ENCODE data around the gene SYTL2. TPM values are rescaled to one million over a fixed set of nuclear protein-coding genes. Genes with fewer than 3 reads are reported as not detected.

Gene SYTL2
- polyA plus RNA-seq, 1 donor = 69.7 TPM

DNA sequence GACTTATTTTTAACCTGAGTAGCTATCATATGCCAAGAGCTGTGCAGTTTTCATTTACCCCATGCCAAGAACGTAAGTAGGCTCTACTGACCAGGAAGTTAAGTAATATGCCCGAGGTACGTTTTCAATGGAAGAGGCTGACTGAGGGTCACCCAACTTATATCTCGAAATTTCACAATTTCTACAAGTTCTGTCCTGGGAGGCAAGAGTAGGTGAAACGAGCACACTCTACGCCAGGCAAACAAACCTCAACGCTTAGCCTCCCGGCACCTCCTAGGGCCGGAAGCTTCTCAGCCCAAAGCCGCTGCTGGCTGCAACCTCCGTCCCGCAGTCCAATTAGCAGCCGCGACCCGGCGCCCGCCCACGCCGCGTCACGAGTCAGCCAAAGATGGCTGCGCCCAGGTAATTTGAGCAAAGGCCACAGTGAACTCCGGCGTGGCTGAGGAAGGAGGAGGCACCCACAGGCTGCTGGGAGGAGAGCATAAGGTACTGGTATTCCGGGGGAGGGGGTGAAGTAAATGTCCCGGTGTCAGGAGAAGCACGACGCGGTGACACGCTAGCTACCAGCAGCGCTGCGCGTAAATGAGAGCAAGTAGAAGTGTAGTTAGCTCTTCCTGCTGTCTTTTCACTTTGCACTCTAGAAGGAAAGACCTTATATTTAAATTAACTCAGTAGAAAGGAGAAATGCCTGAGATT is 163.2 kb downstream of the SYTL2 start, which contains the start of gene TMEM126A:
TMEM126A (plus strand) TSS at position 364 of the 696 bp plus-strand sequence. CDS start 2,289 bp downstream, outside the sequence.
- DNase-seq = peak; percentile 91

DNA sequence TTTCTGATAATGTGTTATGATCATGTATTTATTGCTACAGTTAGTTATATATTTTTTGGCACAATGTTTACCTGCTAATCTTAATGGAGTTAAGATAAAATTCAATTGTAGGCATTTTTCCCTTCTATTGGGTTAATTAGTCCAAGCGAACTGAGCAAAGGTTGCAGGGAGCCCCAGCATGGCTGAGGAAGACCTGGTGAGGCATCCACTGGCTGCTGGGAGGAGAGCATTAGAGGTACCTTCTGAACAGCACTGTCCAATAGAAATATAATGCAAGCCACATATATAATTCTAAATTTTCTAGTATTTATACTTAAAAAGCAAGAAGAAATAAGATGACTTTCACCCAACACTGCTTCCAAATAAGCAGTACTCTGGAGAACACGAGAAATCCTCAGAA is 163.9 kb downstream of the SYTL2 start:
- DNase-seq = no peak

Other genes with a start within 250 kb of the SYTL2 start
- gene DLG2, start 183.8 kb downstream of the SYTL2 start, polyA plus RNA-seq (ENCODE audit: insufficient read length) = 14.7 TPM
- gene TMEM126B, start 182.5 kb downstream of the SYTL2 start, polyA plus RNA-seq (ENCODE audit: insufficient read length) = 36.0 TPM
- 30.2 TPM for gene TMEM126A, start 163.2 kb downstream of the SYTL2 start, polyA plus RNA-seq (ENCODE audit: insufficient read length)
- 50.5 TPM for gene CREBZF, start 146.0 kb downstream of the SYTL2 start, polyA plus RNA-seq (ENCODE audit: insufficient read length)
- 1.9 TPM for gene CCDC89, start 124.9 kb downstream of the SYTL2 start, polyA plus RNA-seq (ENCODE audit: insufficient read length)
- not detected for gene CCDC83, start 44.2 kb upstream of the SYTL2 start, polyA plus RNA-seq (ENCODE audit: insufficient read length)

All from hindlimb muscle (tissue), 1 donor.